HG03095 (cell line): Measurements from ENCODE around the gene NAP1L1.

Experiments used
- ATAC-seq: cut with Tn5 transposase; IDR thresholded peaks from one replicate; pipeline ENCODE4 v1.9.1; 2021; ENCODE audit warnings: moderate library complexity; ENCODE audit not compliant: unreplicated experiment

NAP1L1 gene

DNA sequence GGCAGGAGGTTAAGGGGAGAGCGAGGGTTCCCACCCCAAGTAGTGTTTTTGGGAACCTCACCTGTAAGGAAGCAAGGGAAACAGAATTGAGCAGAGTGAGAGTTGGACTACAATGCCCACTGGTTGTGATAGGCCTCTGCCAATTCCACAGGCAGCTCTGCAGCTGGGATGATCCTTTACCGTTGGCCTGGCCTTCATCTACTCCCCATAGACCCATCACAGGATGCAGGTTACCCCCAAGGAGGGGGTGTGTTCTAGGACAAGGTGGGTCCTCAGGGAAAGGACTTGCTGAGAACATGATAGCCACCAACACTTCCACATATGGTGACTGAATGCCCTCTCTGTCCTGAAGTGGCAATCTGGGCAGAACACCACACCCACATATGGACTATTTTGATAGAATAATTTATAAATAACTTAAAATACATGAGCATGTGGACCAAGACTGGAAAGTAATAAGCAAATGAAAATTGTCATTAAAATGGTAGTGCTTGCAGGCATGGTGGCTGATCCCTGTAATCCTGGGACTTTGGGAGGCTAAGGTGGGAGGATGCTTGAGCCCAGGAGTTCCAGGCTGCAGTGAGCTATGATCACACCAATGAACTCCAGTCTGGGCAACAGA lies 61.3 kb downstream of the NAP1L1 start:
- ATAC-seq, result no peak

- no peak for ATAC-seq
These were observed 62.0 kb downstream of the NAP1L1 start for GRCh38 chr12:76022506-76022905.

DNA sequence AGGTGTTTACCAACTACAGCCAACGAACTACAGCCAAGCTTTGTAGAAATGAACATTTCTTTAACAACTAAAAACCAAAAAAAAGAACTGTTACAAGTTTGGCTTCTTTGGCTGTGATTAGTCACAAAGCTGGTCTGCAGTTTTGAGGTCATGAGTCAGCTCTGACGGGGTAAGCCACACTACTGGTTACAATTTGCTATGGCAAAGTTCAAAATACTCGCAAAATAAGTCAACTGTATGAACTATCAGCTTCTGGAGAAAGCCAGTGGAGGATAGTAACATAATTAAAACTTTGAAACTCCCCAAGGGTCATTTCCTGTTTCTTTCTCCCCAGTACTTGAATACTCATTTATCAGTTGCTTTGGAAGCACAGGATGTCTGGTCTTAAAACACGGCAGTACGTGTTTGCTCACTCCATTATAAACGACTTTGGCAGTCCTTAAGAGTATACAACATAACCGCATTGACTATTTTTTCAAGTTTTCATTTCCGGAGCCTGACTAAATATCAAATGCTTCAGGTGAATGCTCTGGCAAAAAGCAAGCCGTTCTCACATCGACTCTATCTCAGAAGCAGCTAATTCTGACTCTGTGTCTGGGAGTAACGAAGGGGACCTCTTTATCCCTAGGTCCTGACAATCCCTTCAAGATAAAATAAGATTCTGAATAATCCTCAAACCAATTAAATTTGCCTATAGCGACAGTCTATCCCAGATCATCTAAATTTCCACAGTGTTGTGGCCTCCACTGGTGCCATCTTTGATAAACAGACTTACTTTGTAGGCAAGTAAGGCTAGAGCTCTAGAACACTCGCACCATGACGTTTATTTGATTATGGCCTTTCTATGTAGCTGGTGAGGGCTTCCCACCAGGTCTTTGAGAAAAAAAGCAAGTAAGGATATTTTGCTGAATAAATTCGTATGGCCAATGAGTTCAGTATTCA lies 63.5 kb downstream of the NAP1L1 start:
- ATAC-seq, result peak; percentile 45

DNA sequence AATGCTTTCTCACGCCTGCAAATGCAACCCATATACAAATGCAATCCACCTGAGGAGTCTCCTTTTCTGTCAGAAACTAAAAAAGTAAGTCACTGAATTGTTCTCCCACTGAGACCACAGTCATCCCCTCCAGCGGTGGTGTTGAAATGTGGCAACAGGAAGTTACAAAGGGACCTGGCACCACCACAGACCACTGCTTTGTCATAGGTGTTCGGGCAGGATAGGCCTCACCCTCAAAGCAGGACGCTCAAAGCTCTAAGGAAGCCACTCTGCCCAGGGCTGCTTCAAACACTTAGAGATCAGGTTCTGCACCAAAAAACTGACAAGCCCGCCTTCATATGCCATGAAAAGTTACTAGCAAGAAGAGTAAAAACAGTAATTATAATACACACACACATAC lies 64.2 kb downstream of the NAP1L1 start:
- ATAC-seq, result peak; percentile 38

GRCh38 chr12:76018672-76019071 lies 65.8 kb downstream of the NAP1L1 start:
- no peak for ATAC-seq

- no peak for ATAC-seq
These were observed 66.4 kb downstream of the NAP1L1 start for GRCh38 chr12:76018111-76018510.

DNA sequence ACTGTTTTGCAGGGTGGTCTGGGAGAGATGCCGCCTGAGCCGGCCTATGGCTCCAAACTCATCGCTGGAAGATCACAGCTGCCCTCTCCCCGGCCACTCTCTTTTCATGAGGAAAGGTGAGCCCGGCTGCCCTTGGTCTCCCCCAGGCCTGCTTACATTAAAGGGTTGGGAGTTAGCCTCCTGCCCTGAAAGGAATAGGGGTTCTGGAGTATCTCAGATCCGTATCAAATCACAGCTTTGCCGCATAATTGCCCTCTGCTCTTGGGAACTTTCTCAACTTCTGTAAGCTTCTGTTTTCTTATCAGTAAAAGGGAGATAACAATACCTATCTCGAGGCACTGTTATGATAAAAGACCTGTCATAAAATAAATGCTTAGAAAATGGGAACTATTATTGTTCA lies 70.5 kb downstream of the NAP1L1 start:
- no peak for ATAC-seq

DNA sequence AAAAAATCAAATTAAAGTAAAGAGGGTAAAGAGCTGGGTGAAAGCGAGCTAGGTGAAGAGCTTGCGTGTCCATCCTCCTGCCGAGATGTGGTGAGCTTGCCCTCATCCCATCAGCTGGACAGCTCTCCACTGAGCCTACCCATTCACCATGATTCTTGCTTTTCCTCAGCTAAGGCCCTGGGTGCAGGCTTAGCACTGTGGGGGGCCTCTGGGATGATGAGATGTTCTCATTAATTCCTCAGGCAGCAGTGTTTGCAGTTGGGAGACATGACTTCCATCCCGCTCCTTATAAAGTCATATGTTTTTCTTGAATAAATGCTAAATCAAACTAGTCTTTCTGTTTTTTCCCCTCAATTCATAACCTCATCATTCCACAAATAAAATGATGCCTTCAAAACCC lies 70.9 kb downstream of the NAP1L1 start:
- ATAC-seq, result no peak

GRCh38 chr12:76012644-76013043 lies 71.8 kb downstream of the NAP1L1 start:
- no peak for ATAC-seq

- no peak for ATAC-seq
These were observed 73.6 kb downstream of the NAP1L1 start for GRCh38 chr12:76010732-76011458.

- no peak for ATAC-seq
These were observed 76.1 kb downstream of the NAP1L1 start for GRCh38 chr12:76008428-76008827.

- ATAC-seq, result no peak
These were observed 76.8 kb downstream of the NAP1L1 start for GRCh38 chr12:76007640-76008039.

- ATAC-seq, result no peak
These were observed 78.2 kb downstream of the NAP1L1 start for GRCh38 chr12:76006028-76006925.

GRCh38 chr12:76003355-76003638 lies 81.2 kb downstream of the NAP1L1 start:
- no peak for ATAC-seq

DNA sequence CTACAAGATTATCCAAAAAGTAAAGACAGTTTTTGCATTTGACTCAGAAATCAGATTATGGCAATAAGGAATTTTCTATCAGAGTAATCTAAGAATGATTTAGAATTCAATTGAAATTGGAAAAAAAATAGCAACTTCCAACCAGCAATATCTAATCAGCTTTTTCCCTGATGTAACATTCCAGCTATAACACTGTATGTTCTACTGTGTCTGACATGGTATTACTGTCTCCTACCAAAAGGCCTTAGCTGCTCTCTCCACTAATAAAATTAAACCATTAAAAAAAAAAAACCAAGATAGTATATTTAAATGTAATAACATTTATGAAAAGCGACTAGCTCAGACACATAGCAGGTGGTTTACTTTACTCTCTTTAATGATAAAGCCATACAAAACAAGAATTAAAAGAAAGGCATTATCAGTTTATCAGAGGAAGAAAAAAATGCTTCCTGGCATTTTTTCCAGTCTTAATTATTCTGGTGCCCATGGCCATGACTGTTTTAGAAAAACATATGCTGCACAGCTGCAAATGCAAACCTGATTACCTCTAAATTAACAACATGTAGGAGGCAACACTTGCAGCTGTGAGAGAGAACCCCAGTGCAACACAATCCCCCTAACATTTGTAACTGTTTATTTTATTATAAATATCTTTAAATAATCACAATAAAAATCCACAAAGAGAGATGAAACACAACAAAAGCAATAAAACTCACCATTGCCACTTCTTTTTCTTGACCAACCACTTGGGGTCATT lies 81.7 kb downstream of the NAP1L1 start:
- ATAC-seq, result no peak

- no peak for ATAC-seq
These were observed 86.0 kb downstream of the NAP1L1 start for GRCh38 chr12:75998292-75999063.

DNA sequence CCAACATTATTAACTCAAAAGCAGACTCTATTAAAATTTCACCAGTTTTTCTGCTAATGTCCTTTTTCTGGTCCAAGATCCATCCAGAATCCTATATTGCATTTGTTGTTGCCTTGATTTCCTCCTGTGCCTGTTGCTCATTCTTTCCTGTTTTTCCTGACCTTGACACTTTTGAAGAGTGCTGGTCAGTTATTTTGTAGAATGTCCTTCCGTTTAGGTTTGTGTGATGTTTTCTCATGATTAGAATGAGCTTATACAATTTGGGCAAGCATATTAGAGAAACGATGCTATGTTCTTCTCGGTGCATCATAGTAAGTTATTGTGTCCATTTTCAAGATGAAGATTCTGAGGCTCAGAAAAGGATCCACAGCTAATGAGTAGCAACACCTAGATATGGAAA lies 86.8 kb downstream of the NAP1L1 start:
- no peak for ATAC-seq

DNA sequence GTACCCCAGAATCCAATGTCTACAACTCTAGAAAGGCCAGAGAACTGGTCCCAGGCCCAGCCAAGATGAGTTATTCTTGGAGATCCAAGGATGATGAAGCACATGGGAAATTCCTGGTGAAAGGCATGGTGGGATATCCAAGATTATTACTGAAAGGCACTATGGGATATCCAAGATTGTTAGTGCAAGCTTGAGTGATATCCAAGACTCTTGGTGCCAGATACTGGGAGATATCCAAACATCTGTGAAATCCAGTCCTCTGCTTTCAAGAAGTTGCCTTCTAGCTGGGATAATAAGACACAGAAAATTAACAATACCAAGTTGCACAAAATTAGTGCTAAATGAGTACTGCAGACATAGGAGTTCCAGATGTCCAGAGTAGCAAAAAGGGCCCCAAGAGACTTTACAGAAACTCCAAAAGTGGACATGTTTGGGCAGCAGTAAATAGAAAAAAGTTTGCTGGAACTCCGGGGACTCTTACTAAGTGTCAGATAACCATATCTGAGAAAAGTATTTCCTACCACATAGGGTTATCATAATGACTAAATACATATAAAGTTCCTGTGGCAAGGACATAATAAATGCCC lies 87.5 kb downstream of the NAP1L1 start:
- ATAC-seq, result no peak

DNA sequence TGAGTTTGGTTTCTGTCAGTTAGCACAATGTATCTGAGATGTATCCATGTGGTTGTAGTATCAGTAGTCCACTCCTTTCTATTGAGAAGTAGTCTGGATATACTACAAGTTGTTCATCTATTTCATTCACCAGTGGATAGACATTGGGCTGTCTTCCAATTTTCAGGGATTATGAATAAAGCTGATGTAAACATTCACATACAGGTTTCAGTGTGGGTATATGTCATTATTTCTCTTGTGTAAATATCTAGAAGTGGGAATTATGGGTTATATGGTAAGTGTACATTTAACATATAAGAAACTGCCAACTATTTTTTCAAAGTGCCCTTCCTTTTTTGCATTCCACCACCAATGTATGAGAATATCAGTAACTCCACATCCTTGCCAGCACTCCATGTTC lies 88.8 kb downstream of the NAP1L1 start:
- no peak for ATAC-seq
